ENCODE data around the gene EPHA7. TPM values are rescaled to one million over a fixed set of nuclear protein-coding genes. Genes with fewer than 3 reads are reported as not detected.

The EPHA7 gene
- total and polyA plus RNA-seq, 2 donors (not counting 3 experiments of a cell fraction or from before 2014, with no cell fraction given): not detected

- no TSS peak for BruUV-seq (replicated peaks)
These were observed 125.9 kb downstream of the EPHA7 start for GRCh38 chr6:93293460-93293859.

GRCh38 chr6:93282521-93283031 is 136.8 kb downstream of the EPHA7 start:
- Histone ChIP-seq H3K9me3 (replicated peaks; ENCODE audit: control insufficient read depth, insufficient read depth, low read length) (no peaks in the 10 kb centered on the region), H2AFZ (ENCODE audit: low read depth, low read length) (no peak overlapping the region), H3K4me3 (replicated peaks in 1 of 3; ENCODE audit: insufficient read depth in 1 of 3, low read depth in 1 of 3, low read length in 3 of 3) (no peak overlapping the region), H3K4me2 (ENCODE audit: insufficient read depth, low read length) (no peak overlapping the region), H3K79me2 (ENCODE audit: control insufficient read depth, insufficient read depth, low read length) (no peaks in the 10 kb centered on the region), H3K27me3 (ENCODE audit: control insufficient read depth in 2 of 2, insufficient read depth in 2 of 2, low read length in 2 of 2) (no peaks in the 10 kb centered on the region), H3K4me1 (ENCODE audit: control insufficient read depth, extremely low read depth, insufficient read depth, low read length) (no peaks in the 10 kb centered on the region), H3K27ac (ENCODE audit: insufficient read depth, low read depth, low read length) (no peak overlapping the region), H3K9ac (replicated peaks; ENCODE audit: extremely low read depth, insufficient read depth, low read length) (no peak overlapping the region), H4K20me1 (replicated peaks; ENCODE audit: control insufficient read depth, extremely low read depth, insufficient read depth, low read length) (no peaks in the 10 kb centered on the region), H3K9me1 (replicated peaks; ENCODE audit: control insufficient read depth, extremely low read depth, insufficient read depth, low read length) (no peaks in the 10 kb centered on the region), H3K36me3 (ENCODE audit: control insufficient read depth in 2 of 2, extremely low read depth in 1 of 2, insufficient read depth in 2 of 2, low read length in 2 of 2) (no peaks in the 10 kb centered on the region)
- intact Hi-C loops (cut with micrococcal nuclease) (no loop called here), dilution Hi-C loops (cut with MboI; ENCODE audit: extremely low pct_ligation_motif_present, low sequenced_read_pairs) (no loop called here)
- FAIRE-seq (no peak), DNase-seq (ENCODE audit: low read depth, low spot score) (no peak)
- TF ChIP-seq MAX (IDR thresholded peaks at IDR 0.05; ENCODE audit: insufficient read depth, insufficient read length) (no peak), POLR2AphosphoS5 (IDR thresholded peaks at IDR 0.05; ENCODE audit: insufficient read depth, low read depth, low read length) (no peak), FOS (IDR thresholded peaks at IDR 0.05; ENCODE audit: borderline replicate concordance, insufficient read depth, low read length) (no peak), GATA2 (IDR thresholded peaks at IDR 0.05; ENCODE audit: insufficient read depth, insufficient read length, low read depth, low read length) (no peak), CTCF (IDR thresholded peaks at IDR 0.05; ENCODE audit: extremely low read depth in 1 of 2, insufficient read depth in 1 of 2, low read depth in 1 of 2, low read length in 2 of 2) (no peak), MYC (IDR thresholded peaks at IDR 0.05; ENCODE audit: low read depth, low read length) (no peak), EZH2 (IDR thresholded peaks at IDR 0.05; ENCODE audit: borderline replicate concordance, low read depth, low read length, severe bottlenecking) (no peak), JUN (IDR thresholded peaks at IDR 0.05; ENCODE audit: borderline replicate concordance, insufficient read depth, insufficient read length, low read depth) (no peak)
- CTCF ChIA-PET: no interaction called here
- BruUV-seq (replicated peaks): no TSS peak
- POLR2A ChIA-PET: no interaction called here

More at GRCh38 chr6:93293460-93293859, 125.9 kb downstream of the EPHA7 start:
- H4K20me1 ChIP-seq (replicated peaks; ENCODE audit: control insufficient read depth, extremely low read depth, insufficient read depth, low read length): no peaks in the 10 kb centered on the region
- H3K4me3 ChIP-seq (replicated peaks in 1 of 3; ENCODE audit: insufficient read depth in 1 of 3, low read depth in 1 of 3, low read length in 3 of 3): no peak overlapping the region
- CTCF ChIA-PET: no interaction called here
- dilution Hi-C loops (cut with MboI; ENCODE audit: extremely low pct_ligation_motif_present, low sequenced_read_pairs): no loop called here
- POLR2A ChIA-PET: no interaction called here
- H3K4me1 ChIP-seq (ENCODE audit: control insufficient read depth, extremely low read depth, insufficient read depth, low read length): no peaks in the 10 kb centered on the region
- H3K79me2 ChIP-seq (ENCODE audit: control insufficient read depth, insufficient read depth, low read length): no peaks in the 10 kb centered on the region
- H3K36me3 ChIP-seq (ENCODE audit: control insufficient read depth in 2 of 2, extremely low read depth in 1 of 2, insufficient read depth in 2 of 2, low read length in 2 of 2): no peaks in the 10 kb centered on the region
- H3K4me2 ChIP-seq (ENCODE audit: insufficient read depth, low read length): no peak overlapping the region
- H3K9me3 ChIP-seq (replicated peaks; ENCODE audit: control insufficient read depth, insufficient read depth, low read length): no peaks in the 10 kb centered on the region
- no peak for FAIRE-seq
- no peak overlapping the region for H2AFZ ChIP-seq (ENCODE audit: low read depth, low read length)
- TF ChIP-seq MYC (IDR thresholded peaks at IDR 0.05; ENCODE audit: low read depth, low read length): no peak
- no peak for TF ChIP-seq JUN (IDR thresholded peaks at IDR 0.05; ENCODE audit: borderline replicate concordance, insufficient read depth, insufficient read length, low read depth)
- no peak for TF ChIP-seq GATA2 (IDR thresholded peaks at IDR 0.05; ENCODE audit: insufficient read depth, insufficient read length, low read depth, low read length)
- H3K9ac ChIP-seq (replicated peaks; ENCODE audit: extremely low read depth, insufficient read depth, low read length): no peak overlapping the region
- H3K9me1 ChIP-seq (replicated peaks; ENCODE audit: control insufficient read depth, extremely low read depth, insufficient read depth, low read length): no peaks in the 10 kb centered on the region
- H3K27me3 ChIP-seq (ENCODE audit: control insufficient read depth in 2 of 2, insufficient read depth in 2 of 2, low read length in 2 of 2): no peaks in the 10 kb centered on the region
- intact Hi-C loops (cut with micrococcal nuclease): no loop called here
- no peak for DNase-seq (ENCODE audit: low read depth, low spot score)
- H3K27ac ChIP-seq (ENCODE audit: insufficient read depth, low read depth, low read length): no peak overlapping the region

All from endothelial cell of umbilical vein (primary cell).